Measurements from ENCODE around the gene OR2T10. TPM values are rescaled to one million over a fixed set of nuclear protein-coding genes. Genes with fewer than 3 reads are reported as not detected.
A peak's percentile ranks its signal among the peaks of the same experiment; 100 is the strongest.
"Not testable (repeated sequence)": the region's sequence is repeated elsewhere in the genome, so short reads cannot be mapped to it uniquely, and the experiment has no call there.

The OR2T10 gene
- polyA plus RNA-seq, 3 donors = not detected

DNA sequence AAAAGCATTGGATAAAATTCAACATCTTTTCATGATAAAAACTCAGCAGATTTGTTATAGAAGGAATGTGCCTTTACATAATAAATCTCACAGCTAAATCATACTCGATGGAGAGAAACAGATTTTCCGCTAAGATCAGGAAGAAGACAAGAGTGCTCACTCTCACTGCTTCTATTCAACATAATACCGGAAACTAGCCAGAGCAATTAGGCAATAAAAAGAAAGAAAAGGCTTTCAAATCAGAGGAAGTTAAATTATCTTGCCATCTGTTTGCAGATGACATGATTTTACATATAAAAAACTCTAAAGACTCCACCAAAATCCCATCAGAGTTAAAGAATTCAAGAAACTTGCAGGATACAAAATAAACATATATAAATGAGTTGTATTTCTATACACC is 26.7 kb downstream of the OR2T10 start:
- H3K9me3 ChIP-seq (replicated peaks in 1 of 2; ENCODE audit: control insufficient read depth in 1 of 2, insufficient read depth in 1 of 2, low read length in 2 of 2); H3K36me3 ChIP-seq (replicated peaks in 1 of 2; ENCODE audit: control insufficient read depth in 1 of 2, insufficient read depth in 2 of 2, low read length in 2 of 2); H2AFZ ChIP-seq (ENCODE audit: insufficient read depth, low read depth, low read length, poor library complexity, severe bottlenecking); H3K9ac ChIP-seq (ENCODE audit: insufficient read depth, low read length, poor library complexity, severe bottlenecking); intact Hi-C loops (cut with micrococcal nuclease); H3K9me3 Mint-ChIP-seq; H3K79me2 ChIP-seq (ENCODE audit: insufficient read depth, low read length); H3K27me3 ChIP-seq (ENCODE audit: control insufficient read depth in 2 of 2, insufficient read depth in 2 of 2, low read length in 2 of 2); H3K27ac ChIP-seq (ENCODE audit: low read depth in 1 of 2, low read length in 2 of 2); H4K20me1 ChIP-seq (ENCODE audit: insufficient read depth, low read length); H3K36me3 Mint-ChIP-seq; H3K27me3 Mint-ChIP-seq (ENCODE audit: low read depth in 3 of 3): not testable (repeated sequence)
- Mint-ChIP-seq H3K4me1 (peaks cover 28% of the 10 kb centered on the region), H3K4me3 (peak overlapping the region in 1 of 2 donors; percentile 76), H3K27ac (peak overlapping the region in 5 of 7 donors; percentile 12 to 82 (median 55))
- Histone ChIP-seq H3K4me2 (replicated peaks; ENCODE audit: extremely low read depth, low read length, poor library complexity, severe bottlenecking) (peak overlapping the region; percentile 41), H3K4me1 (ENCODE audit: control insufficient read depth in 1 of 2, insufficient read depth in 2 of 2, low read length in 2 of 2) (peaks cover 7 to 42% of the 10 kb centered on the region in 2 donors), H3K4me3 (replicated peaks in 1 of 3; ENCODE audit: low read depth in 2 of 3, low read length in 3 of 3) (peak overlapping the region in 1 of 3 experiments; percentile 25)
- 0% methylated on average over 1 of the region's 3 CpGs for WGBS (ENCODE audit: insufficient coverage)
- DNase-seq = peak in 1 of 3 donors; percentile 24

DNA sequence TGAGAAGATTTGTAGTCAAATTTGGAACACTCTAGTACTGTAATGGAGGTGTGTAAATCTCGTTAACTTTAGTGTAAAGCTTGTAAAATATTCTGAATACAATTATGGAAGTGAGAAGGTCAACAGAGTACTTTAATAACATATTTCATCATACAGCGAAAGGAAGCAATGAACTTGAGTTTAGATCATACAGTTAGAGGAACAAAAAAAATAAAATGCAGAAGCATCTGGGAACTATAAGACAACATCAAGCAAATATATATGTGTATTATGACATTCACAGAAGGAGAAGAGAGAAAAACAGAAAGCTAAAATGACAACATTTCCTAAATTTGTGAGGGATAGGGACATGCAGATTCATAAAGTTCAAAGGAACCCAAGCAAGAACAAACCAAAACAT is 28.5 kb downstream of the OR2T10 start:
- H3K79me2 ChIP-seq (ENCODE audit: insufficient read depth, low read length); H3K36me3 Mint-ChIP-seq; H3K4me3 ChIP-seq (replicated peaks in 1 of 3; ENCODE audit: low read depth in 2 of 3, low read length in 3 of 3); H3K27me3 Mint-ChIP-seq (ENCODE audit: low read depth in 3 of 3); H3K9me3 ChIP-seq (replicated peaks in 1 of 2; ENCODE audit: control insufficient read depth in 1 of 2, insufficient read depth in 1 of 2, low read length in 2 of 2); H3K9ac ChIP-seq (ENCODE audit: insufficient read depth, low read length, poor library complexity, severe bottlenecking); H3K4me2 ChIP-seq (replicated peaks; ENCODE audit: extremely low read depth, low read length, poor library complexity, severe bottlenecking); H3K36me3 ChIP-seq (replicated peaks in 1 of 2; ENCODE audit: control insufficient read depth in 1 of 2, insufficient read depth in 2 of 2, low read length in 2 of 2); H2AFZ ChIP-seq (ENCODE audit: insufficient read depth, low read depth, low read length, poor library complexity, severe bottlenecking); H4K20me1 ChIP-seq (ENCODE audit: insufficient read depth, low read length); H3K27ac ChIP-seq (ENCODE audit: low read depth in 1 of 2, low read length in 2 of 2); H3K27me3 ChIP-seq (ENCODE audit: control insufficient read depth in 2 of 2, insufficient read depth in 2 of 2, low read length in 2 of 2); H3K9me3 Mint-ChIP-seq; intact Hi-C loops (cut with micrococcal nuclease): not testable (repeated sequence)
- H3K4me1 Mint-ChIP-seq = peaks cover 31% of the 10 kb centered on the region
- DNase-seq = peak; percentile 19 to 71 (median 38)
- H3K27ac Mint-ChIP-seq = peak overlapping the region; percentile 64 to 90 (median 84)
- H3K4me3 Mint-ChIP-seq = peak overlapping the region in 1 of 2 donors; percentile 72
- no CpG with 5 or more reads among the region's 2 CpGs for WGBS (ENCODE audit: insufficient coverage)
- H3K4me1 ChIP-seq (ENCODE audit: control insufficient read depth in 1 of 2, insufficient read depth in 2 of 2, low read length in 2 of 2) = peaks cover 4 to 39% of the 10 kb centered on the region in 2 donors

DNA sequence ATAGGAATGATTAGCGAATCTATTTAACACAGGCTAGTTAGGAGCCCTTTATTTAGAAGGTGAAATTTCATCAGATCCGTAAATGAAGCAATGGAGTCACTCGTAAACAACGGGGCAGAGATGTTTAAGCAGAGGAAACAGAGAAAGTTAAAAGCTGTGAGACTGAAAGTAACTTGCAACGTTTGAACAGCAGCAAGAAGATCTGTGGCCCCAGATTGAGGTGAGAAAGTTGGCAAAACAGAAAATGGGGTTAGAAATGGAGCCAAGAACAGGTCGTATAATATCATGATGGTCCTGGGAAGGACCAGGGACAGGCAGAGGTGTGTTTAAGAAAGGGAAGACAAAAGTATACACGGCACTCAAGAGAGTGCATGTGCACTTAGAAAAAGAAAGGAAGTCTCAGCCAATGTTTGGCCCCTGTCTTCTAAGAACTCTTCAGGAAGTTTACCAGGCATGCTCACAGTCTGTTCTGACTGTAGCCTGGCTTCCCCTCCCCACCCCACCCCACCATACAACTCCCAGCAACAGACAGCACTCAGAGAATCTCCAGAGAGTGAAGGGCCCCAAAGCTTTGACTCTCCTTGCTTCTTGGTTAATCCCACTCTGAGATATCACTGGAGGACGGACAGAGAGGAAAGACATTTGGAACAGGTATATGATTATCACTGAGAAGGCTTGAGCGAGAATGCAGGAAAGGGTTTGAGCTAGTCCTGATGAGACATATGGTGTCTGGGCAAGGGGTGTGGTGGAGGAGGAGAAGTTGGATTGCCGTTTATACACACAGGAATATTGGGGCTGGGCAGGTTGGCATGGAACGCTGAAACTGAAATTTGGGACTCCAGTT is 31.7 kb downstream of the OR2T10 start:
- H2AFZ ChIP-seq (ENCODE audit: insufficient read depth, low read depth, low read length, poor library complexity, severe bottlenecking) = peak overlapping the region; percentile 61
- H3K4me1 Mint-ChIP-seq = peaks cover 28% of the 10 kb centered on the region
- H3K4me3 Mint-ChIP-seq = peak overlapping the region; percentile 70 to 93
- peaks cover 4 to 32% of the 10 kb centered on the region in 2 donors for H3K4me1 ChIP-seq (ENCODE audit: control insufficient read depth in 1 of 2, insufficient read depth in 2 of 2, low read length in 2 of 2)
- H3K9ac ChIP-seq (ENCODE audit: insufficient read depth, low read length, poor library complexity, severe bottlenecking); H3K27me3 ChIP-seq (ENCODE audit: control insufficient read depth in 2 of 2, insufficient read depth in 2 of 2, low read length in 2 of 2); H3K27me3 Mint-ChIP-seq (ENCODE audit: low read depth in 3 of 3); H4K20me1 ChIP-seq (ENCODE audit: insufficient read depth, low read length); H3K4me2 ChIP-seq (replicated peaks; ENCODE audit: extremely low read depth, low read length, poor library complexity, severe bottlenecking); H3K36me3 Mint-ChIP-seq; H3K79me2 ChIP-seq (ENCODE audit: insufficient read depth, low read length); H3K9me3 Mint-ChIP-seq; H3K36me3 ChIP-seq (replicated peaks in 1 of 2; ENCODE audit: control insufficient read depth in 1 of 2, insufficient read depth in 2 of 2, low read length in 2 of 2); H3K9me3 ChIP-seq (replicated peaks in 1 of 2; ENCODE audit: control insufficient read depth in 1 of 2, insufficient read depth in 1 of 2, low read length in 2 of 2); intact Hi-C loops (cut with micrococcal nuclease); DNase-seq: not testable (repeated sequence)
- H3K4me3 ChIP-seq (replicated peaks in 1 of 3; ENCODE audit: low read depth in 2 of 3, low read length in 3 of 3) = peak overlapping the region in 2 of 3 experiments; percentile 19 to 44
- H3K27ac Mint-ChIP-seq = peak overlapping the region in 5 of 7 donors; percentile 13 to 84 (median 55)
- 8% methylated on average over 4 of the region's 11 CpGs for WGBS (ENCODE audit: insufficient coverage)
- H3K27ac ChIP-seq (ENCODE audit: low read depth in 1 of 2, low read length in 2 of 2) = peak overlapping the region in 1 of 2 donors; percentile 51

DNA sequence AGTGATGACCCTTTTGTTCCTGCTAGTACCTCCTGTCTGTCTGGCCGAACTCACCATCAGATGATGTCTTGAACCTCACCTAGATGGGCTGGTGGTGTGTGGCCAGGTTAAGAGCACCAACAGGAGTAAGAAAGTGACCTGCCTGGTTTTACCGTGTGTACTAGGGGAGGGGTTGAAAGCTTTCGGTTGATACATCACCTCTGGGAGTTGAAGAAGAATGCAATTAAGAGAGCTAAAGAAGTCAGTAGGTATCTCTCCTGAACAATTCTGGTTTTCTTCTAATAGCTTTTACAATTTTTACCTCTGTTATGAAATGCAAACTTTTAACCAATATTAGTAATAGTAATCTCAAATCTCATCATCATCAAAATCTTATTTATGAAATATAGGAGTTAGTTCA is 34.8 kb downstream of the OR2T10 start, which contains the start of gene OR2T29:
TSS of gene OR2T29 (minus strand) at position 101 of the 400 bp plus-strand sequence. CDS start 3,281 bp downstream, outside the sequence.
- H3K79me2 ChIP-seq (ENCODE audit: insufficient read depth, low read length); H3K27ac ChIP-seq (ENCODE audit: low read depth in 1 of 2, low read length in 2 of 2); H2AFZ ChIP-seq (ENCODE audit: insufficient read depth, low read depth, low read length, poor library complexity, severe bottlenecking); H3K9me3 Mint-ChIP-seq; H3K36me3 ChIP-seq (replicated peaks in 1 of 2; ENCODE audit: control insufficient read depth in 1 of 2, insufficient read depth in 2 of 2, low read length in 2 of 2); DNase-seq; H3K4me3 ChIP-seq (replicated peaks in 1 of 3; ENCODE audit: low read depth in 2 of 3, low read length in 3 of 3); H3K9ac ChIP-seq (ENCODE audit: insufficient read depth, low read length, poor library complexity, severe bottlenecking); H3K4me1 ChIP-seq (ENCODE audit: control insufficient read depth in 1 of 2, insufficient read depth in 2 of 2, low read length in 2 of 2); intact Hi-C loops (cut with micrococcal nuclease); H3K4me1 Mint-ChIP-seq; H3K27ac Mint-ChIP-seq; H3K4me2 ChIP-seq (replicated peaks; ENCODE audit: extremely low read depth, low read length, poor library complexity, severe bottlenecking); H4K20me1 ChIP-seq (ENCODE audit: insufficient read depth, low read length); H3K27me3 Mint-ChIP-seq (ENCODE audit: low read depth in 3 of 3); H3K36me3 Mint-ChIP-seq; H3K9me3 ChIP-seq (replicated peaks in 1 of 2; ENCODE audit: control insufficient read depth in 1 of 2, insufficient read depth in 1 of 2, low read length in 2 of 2); H3K27me3 ChIP-seq (ENCODE audit: control insufficient read depth in 2 of 2, insufficient read depth in 2 of 2, low read length in 2 of 2); H3K4me3 Mint-ChIP-seq: not testable (repeated sequence)
- WGBS (ENCODE audit: insufficient coverage) = no CpG with 5 or more reads among the region's 3 CpGs

All from CD14-positive monocyte (primary cell).